GM18951 (cell line): ENCODE results near the gene ZNF273.

ENCODE experiments used
- POLR2A ChIP-seq: IDR thresholded peaks from 4 replicates; pipeline ENCODE4 v1.6.1; 2011; ENCODE audit warnings: mild to moderate bottlenecking; ENCODE audit not compliant: insufficient read length, insufficient read depth; ENCODE audit errors: extremely low read depth
- in situ Hi-C: fragments of 300-500 bp; cut with MboI; formaldehyde crosslinking; loops from one replicate; pipeline ENCODE4 v1.12.0; 2022; ENCODE audit warnings: low sequenced_read_pairs, mixed read lengths, inconsistent platforms; ENCODE audit not compliant: unreplicated experiment

ZNF273 gene

GRCh38 chr7:64879800-64880199 is 23.3 kb upstream of the ZNF273 start:
- in situ Hi-C loops = no loop called here
- no peak for TF ChIP-seq POLR2A

DNA sequence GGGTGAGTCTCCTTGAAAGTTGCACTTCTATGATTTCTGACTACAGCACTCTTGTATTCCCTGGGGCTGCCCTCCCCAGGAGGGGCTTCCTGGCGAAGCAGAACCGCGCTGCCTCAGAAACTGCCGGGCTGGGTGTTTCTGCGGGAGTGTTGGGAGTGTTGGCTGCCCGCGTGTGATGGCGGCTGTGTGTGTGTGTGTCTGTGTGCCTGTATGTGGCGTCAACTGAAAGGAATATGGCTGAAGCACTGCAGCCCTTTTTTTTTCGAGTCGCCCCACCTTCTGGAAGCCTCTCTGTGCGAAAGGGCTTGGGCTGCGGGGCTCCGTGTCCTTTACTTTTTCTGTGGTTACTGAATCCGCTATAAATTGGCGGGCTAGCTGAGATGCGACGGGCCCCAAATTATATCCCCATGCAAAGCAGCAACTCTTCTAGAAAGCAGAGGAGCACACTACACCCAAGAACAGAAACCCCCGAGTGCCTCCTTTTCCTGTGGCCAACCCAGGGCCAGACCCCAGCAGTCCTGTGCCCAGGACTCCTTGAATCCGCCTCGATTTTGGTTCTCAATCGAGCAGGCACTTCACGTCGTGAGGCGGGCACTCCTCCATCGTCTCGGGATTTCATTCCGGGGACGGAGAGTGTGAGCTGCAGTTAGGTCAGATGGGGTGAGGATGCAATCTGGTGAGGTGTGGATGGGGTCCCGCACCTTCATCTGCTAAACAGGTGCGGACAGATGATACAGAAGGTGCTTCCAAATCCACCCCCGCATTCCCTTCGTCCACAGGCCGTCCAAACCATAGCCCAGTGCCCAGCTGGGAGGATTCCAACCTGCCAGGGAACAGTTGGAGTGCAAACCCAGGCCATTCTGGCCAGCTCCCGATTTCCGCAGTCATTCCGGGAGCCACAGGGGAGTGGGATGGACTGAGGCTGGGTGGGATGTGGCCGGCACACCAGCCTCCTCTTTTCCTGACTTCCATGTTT is 22.5 kb upstream of the ZNF273 start:
- TF ChIP-seq POLR2A = no peak
- in situ Hi-C loops = no loop called here

GRCh38 chr7:64881461-64882287 is 21.4 kb upstream of the ZNF273 start:
- TF ChIP-seq POLR2A = no peak
- in situ Hi-C loops = no loop called here

DNA sequence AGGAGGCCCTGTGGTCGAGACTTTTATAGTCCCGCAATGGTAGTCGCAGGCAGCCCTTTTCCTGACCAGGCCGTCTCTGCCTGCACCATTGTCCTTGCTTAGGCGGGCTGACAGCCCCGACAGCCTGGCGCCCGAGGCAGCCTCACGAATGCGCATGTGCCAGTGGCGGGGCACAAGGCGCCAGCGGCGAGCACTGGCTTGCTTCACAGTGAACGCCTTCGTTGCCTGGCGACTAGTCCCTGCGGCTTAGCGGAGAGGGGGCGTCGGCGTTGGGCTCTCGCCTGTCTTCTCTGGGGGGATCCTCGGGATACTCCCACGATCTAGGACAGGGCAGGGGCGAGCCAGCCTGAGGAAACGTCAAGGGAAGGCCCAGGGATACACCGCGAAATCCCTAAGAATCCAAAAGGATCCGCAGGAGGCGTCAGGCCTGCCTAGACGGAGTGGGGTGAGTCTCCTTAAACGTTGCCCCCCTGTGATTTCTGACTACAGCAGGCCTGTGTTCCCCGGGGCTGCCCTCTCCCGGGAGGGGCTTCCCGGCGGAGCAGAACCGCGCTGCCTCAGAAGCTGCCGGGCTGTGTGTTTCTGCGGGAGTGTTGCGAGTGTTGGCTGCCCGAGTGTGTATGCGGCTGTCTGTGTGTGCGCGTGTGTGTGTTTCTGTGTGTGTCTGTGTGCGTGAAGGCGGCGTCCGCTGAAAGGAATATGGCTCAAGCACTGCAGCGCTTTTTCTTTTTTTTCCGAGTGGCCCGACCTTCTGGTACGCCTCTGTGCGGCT is 20.5 kb upstream of the ZNF273 start:
- in situ Hi-C loops = no loop called here
- TF ChIP-seq POLR2A = no peak

GRCh38 chr7:64883113-64883905 is 19.8 kb upstream of the ZNF273 start:
- TF ChIP-seq POLR2A = no peak
- in situ Hi-C loops = no loop called here

- in situ Hi-C loops = no loop called here
- no peak for TF ChIP-seq POLR2A
These were observed 18.8 kb upstream of the ZNF273 start for GRCh38 chr7:64884085-64884912.

GRCh38 chr7:64884913-64885370 is 18.1 kb upstream of the ZNF273 start:
- no peak for TF ChIP-seq POLR2A
- in situ Hi-C loops = no loop called here

DNA sequence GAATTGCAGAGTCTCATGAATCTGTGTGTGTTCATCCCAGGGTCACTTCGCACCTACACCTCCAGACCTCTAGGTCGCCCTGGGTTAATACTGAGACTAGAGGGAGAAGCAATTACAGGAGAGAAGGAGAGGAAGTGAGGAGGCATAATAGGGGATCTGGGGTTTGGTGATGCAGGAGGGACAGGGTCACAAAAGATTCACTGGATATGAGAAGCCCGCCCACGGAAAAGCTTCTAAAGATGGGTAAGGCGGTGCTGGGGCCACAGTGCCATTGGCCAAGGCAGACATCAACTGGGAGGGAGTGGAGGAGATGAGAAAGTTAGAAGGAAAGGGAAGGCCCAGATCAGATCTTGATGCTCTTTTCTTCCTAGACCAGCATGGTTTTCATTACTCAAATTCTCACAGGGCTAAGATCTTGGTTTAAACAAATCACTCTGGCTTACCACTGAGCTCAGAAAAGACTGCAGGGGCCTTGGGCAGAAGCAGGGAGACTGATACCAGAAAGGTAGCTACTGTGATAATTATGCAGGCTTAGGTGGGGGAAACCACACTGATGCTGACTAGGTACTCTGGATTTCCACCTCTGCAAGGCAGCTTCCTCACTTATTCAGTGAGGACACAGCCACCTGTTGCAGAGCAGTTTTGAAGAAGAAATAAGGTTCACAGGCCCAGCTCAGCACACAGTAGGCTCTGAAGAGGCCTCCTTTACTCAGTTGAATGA is 17.4 kb upstream of the ZNF273 start:
- in situ Hi-C loops = no loop called here
- TF ChIP-seq POLR2A = no peak

GRCh38 chr7:64886956-64887545 is 16.0 kb upstream of the ZNF273 start:
- in situ Hi-C loops = no loop called here
- TF ChIP-seq POLR2A = no peak

- TF ChIP-seq POLR2A = no peak
- in situ Hi-C loops = no loop called here
These were observed 15.1 kb upstream of the ZNF273 start for GRCh38 chr7:64887756-64888508.

GRCh38 chr7:64888561-64888900 is 14.5 kb upstream of the ZNF273 start:
- in situ Hi-C loops = no loop called here
- TF ChIP-seq POLR2A = no peak
